PC-3 (cell line): ENCODE data around the gene CLEC11A.

Experiments used
- EZH2 ChIP-seq: fragments of 300-600 bp; sonication (generic); IDR thresholded peaks from one replicate; pipeline ENCODE4 v1.6.1; 2017; ENCODE audit warnings: antibody characterized with exemption, mild to moderate bottlenecking, low read length; ENCODE audit not compliant: unreplicated experiment
- TF ChIP-seq, protein P1 (sequence below): fragments of 300-600 bp; sonication (generic); conservative IDR thresholded peaks from 2 replicates; pipeline ENCODE4 v1.5.1; 2017; ENCODE audit warnings: antibody characterized with exemption, low read depth, mild to moderate bottlenecking, low read length

DNA sequence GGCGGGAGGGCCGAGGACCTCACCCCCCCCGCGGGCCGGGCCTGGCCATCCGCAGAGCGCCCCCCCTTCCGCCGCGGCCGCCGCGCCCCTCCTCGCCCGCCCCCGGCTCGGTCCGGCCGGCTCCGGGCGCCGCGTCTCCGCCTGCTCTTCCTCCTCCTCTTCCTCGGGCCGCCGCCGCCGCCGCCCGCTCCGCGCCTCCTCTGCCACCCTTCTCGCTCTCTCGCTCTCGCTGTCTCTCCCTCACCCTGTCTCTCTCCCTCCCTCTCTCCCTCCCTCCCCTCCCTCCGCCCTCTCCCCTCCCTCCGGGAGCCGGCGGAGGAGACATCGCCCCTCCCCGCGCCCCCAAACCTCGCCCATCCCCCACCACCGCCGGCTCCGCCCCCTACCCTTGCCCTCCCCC, 3.6 kb upstream of the CLEC11A start, which contains the start of gene SHANK1:
- TF ChIP-seq, protein P1, sequence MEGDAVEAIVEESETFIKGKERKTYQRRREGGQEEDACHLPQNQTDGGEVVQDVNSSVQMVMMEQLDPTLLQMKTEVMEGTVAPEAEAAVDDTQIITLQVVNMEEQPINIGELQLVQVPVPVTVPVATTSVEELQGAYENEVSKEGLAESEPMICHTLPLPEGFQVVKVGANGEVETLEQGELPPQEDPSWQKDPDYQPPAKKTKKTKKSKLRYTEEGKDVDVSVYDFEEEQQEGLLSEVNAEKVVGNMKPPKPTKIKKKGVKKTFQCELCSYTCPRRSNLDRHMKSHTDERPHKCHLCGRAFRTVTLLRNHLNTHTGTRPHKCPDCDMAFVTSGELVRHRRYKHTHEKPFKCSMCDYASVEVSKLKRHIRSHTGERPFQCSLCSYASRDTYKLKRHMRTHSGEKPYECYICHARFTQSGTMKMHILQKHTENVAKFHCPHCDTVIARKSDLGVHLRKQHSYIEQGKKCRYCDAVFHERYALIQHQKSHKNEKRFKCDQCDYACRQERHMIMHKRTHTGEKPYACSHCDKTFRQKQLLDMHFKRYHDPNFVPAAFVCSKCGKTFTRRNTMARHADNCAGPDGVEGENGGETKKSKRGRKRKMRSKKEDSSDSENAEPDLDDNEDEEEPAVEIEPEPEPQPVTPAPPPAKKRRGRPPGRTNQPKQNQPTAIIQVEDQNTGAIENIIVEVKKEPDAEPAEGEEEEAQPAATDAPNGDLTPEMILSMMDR: no peak
- TF ChIP-seq EZH2: no peak
